GM18526 (cell line): Measurements from ENCODE around the gene TSPY1.
"Not testable (repeated sequence)": the region's sequence is repeated elsewhere in the genome, so short reads cannot be mapped to it uniquely, and the experiment has no call there.

Experiments
- POLR2A ChIP-seq: IDR thresholded peaks from 3 replicates; pipeline ENCODE4 v1.6.1; 2011; ENCODE audit not compliant: insufficient read length; ENCODE audit errors: extremely low read depth

The TSPY1 gene

GRCh38 chrY:9466655-9467054, at the start of gene TSPY1:
Gene TSPY1, plus strand, starts transcription at chrY:9466955. Its CDS starts 46 bp downstream, at chrY:9467001.
- not testable (repeated sequence) for TF ChIP-seq POLR2A

GRCh38 chrY:9486967-9487366, 20.2 kb downstream of the TSPY1 start, which contains the start of gene TSPY9:
Gene TSPY9, plus strand, starts transcription at chrY:9487267. Its CDS starts 46 bp downstream, at chrY:9487313.
- TF ChIP-seq POLR2A, result not testable (repeated sequence)
